Stimulated activated CD4-positive, alpha-beta T cell treated with anti-CD3 and anti-CD28 coated beads, Interleukin-15, amount 100 ng/mL, for 48 hours (primary cell): Measurements from ENCODE around the gene ACSM2A.
"Not testable (repeated sequence)": the region's sequence is repeated elsewhere in the genome, so short reads cannot be mapped to it uniquely, and the experiment has no call there.

Experiments used
- DNase-seq, 2 donors: peaks; one replicate each; pipeline ENCODE4 v3.0.0-alpha.2; 2020; ENCODE audit warnings: low read depth in 2 of 2

ACSM2A gene

GRCh38 chr16:20453633-20454032, 2.3 kb downstream of the ACSM2A start:
- not testable (repeated sequence) for DNase-seq

- not testable (repeated sequence) for DNase-seq
These were observed 7.9 kb downstream of the ACSM2A start for GRCh38 chr16:20459227-20459626.

- DNase-seq = not testable (repeated sequence)
These were observed 9.0 kb downstream of the ACSM2A start for GRCh38 chr16:20460313-20460712.

- DNase-seq = not testable (repeated sequence)
These were observed 17.6 kb downstream of the ACSM2A start for GRCh38 chr16:20468954-20469353.

- DNase-seq = not testable (repeated sequence)
These were observed 18.6 kb downstream of the ACSM2A start for GRCh38 chr16:20469930-20470329.

- not testable (repeated sequence) for DNase-seq
These were observed 19.4 kb downstream of the ACSM2A start for GRCh38 chr16:20470732-20471131.

GRCh38 chr16:20477188-20477744, 25.9 kb downstream of the ACSM2A start:
- not testable (repeated sequence) for DNase-seq

GRCh38 chr16:20483989-20484388, 32.7 kb downstream of the ACSM2A start:
- not testable (repeated sequence) for DNase-seq

GRCh38 chr16:20484726-20485125, 33.4 kb downstream of the ACSM2A start:
- DNase-seq = no peak

GRCh38 chr16:20485408-20485807, 34.1 kb downstream of the ACSM2A start:
- no peak for DNase-seq

GRCh38 chr16:20490994-20491393, 39.7 kb downstream of the ACSM2A start:
- not testable (repeated sequence) for DNase-seq

GRCh38 chr16:20491448-20491847, 40.1 kb downstream of the ACSM2A start:
- DNase-seq = not testable (repeated sequence)

- DNase-seq = no peak
These were observed 53.1 kb downstream of the ACSM2A start for GRCh38 chr16:20504418-20504817.

GRCh38 chr16:20507280-20507679, 56.0 kb downstream of the ACSM2A start:
- DNase-seq = no peak

GRCh38 chr16:20510323-20510722, 59.0 kb downstream of the ACSM2A start:
- DNase-seq = no peak

- no peak for DNase-seq
These were observed 64.4 kb downstream of the ACSM2A start for GRCh38 chr16:20515688-20516090.

GRCh38 chr16:20517149-20517548, 65.8 kb downstream of the ACSM2A start:
- no peak for DNase-seq

GRCh38 chr16:20519231-20519630, 67.9 kb downstream of the ACSM2A start:
- no peak for DNase-seq

- no peak for DNase-seq
These were observed 68.8 kb downstream of the ACSM2A start for GRCh38 chr16:20520103-20520502.

GRCh38 chr16:20531795-20532194, 80.5 kb downstream of the ACSM2A start:
- DNase-seq = not testable (repeated sequence)

- DNase-seq = not testable (repeated sequence)
These were observed 81.0 kb downstream of the ACSM2A start for GRCh38 chr16:20532284-20532792.

- not testable (repeated sequence) for DNase-seq
These were observed 85.3 kb downstream of the ACSM2A start for GRCh38 chr16:20536669-20537068.
